GM21515 (cell line): ENCODE data around the gene NEDD8.

Experiments
- ATAC-seq: cut with Tn5 transposase; IDR thresholded peaks from one replicate; pipeline ENCODE4 v1.9.1; 2021; ENCODE audit not compliant: unreplicated experiment

Gene NEDD8

GRCh38 chr14:24198814-24199524 is 33.2 kb downstream of the NEDD8 start:
- no peak for ATAC-seq

DNA sequence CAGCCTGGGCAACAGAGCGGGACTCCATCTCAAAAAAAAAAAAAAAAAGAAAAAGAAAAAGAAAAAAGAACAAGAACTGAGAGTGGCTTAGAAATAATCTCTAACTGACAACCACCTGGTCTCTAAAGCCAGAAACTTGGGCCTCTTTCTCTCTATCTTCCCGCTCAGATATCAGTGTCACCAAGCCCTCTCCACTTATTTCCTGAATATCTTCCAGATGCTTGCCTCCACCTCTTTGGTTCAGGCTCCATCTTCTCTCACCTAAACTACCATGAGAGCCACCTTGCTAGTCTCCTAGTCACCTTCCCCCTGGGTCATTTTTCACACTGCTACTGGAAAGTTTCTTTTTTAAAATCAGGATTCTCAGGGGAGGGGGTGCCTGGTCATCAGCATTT is 35.1 kb downstream of the NEDD8 start:
- ATAC-seq = no peak

DNA sequence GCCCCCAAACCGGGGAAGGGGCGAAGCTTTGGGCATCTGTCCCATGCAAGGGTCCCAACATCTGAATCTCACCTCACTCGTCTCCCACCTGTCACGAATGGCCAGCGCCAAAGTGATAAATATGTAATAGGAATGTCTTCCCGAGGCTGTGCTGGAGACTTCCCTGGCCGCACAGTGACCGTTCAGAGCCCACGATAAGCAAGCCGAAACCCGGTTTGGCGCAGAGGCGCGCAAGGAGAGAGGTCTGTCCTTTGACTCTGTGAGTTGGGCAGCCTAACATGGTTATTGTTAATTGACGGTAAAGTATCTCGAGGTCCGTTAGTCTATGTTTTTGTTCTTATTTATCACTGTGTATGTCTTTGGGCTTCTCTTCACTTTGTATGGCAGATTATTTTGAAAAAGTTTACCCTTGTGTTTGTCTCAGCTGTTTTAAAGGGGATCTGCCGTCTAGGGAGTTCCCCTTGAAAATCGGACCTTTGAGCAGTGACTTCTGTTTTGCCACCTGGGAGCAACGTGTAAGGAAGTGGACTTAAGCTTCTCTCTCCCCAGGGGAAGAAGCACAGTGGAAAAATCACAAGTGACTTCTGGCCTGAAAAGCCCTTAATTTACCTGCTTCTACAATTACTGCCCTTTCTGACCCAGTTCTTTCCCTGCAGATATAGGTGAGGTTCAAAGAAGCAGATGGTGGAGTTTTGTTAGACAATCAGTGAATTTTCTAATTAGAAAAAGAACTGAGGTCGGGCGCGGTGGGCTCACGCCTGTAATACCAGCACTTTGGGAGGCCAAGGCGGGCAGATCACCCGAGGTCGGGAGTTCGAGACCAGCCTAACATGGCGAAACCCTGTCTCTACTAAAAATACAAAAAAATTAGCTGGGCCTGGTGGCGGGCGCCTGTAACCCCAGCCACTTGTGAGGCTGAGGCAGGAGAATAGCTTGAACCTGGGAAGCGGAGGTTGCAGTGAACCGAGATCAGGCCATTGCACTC is 35.8 kb downstream of the NEDD8 start:
- peak; percentile 21 for ATAC-seq

GRCh38 chr14:24195186-24196070 is 36.7 kb downstream of the NEDD8 start, which contains the start of gene TM9SF1:
TM9SF1 (minus strand) TSS chr14:24195441; CDS start chr14:24195019, 422 bp downstream.
- peak; percentile 78 for ATAC-seq

DNA sequence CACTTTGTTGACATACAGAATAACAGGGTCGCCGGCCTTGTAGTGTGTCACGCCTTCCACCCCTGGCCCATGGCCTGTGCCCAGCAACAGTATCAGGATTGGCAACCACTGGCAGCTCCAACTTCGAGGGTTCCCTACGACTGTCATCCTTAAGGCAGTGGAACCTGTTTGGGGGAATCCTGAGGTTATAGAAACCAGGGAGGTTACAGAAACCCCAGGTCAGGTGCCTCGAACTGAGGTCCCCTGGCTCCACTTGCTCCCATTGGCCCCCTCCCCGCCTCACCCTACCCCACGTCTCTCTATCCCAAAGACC is 37.3 kb downstream of the NEDD8 start:
- ATAC-seq = no peak

GRCh38 chr14:24194186-24194872 is 37.8 kb downstream of the NEDD8 start:
- ATAC-seq = no peak

- no peak for ATAC-seq
Measured at GRCh38 chr14:24192933-24193332, 39.2 kb downstream of the NEDD8 start.

GRCh38 chr14:24190416-24190815 is 41.8 kb downstream of the NEDD8 start:
- ATAC-seq = no peak

DNA sequence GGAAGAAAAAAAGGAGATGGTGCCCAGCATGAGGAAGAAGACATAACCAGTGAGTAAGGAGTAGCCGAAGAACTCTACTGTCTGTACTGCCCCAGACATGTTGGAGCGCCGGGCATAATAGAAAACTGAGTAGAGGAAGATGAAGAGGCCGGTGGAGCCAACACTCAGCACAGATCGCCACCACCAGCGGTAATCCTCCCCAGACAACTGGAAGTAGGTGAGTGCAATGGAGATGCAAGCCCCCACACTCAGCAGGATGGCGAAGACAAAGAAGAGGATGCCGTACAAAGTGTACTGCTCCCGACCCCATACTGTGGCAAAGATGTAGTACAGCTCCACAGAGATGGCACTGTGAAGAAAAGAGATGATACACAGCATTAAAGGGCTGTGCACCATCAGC is 42.7 kb downstream of the NEDD8 start:
- ATAC-seq = no peak

GRCh38 chr14:24189059-24189375 is 43.1 kb downstream of the NEDD8 start:
- no peak for ATAC-seq

- ATAC-seq = peak; percentile 87
Measured at GRCh38 chr14:24188251-24189058, 43.7 kb downstream of the NEDD8 start, which contains the start of gene IPO4. IPO4 (minus strand) TSS chr14:24188816; CDS start chr14:24188787, 29 bp downstream.

DNA sequence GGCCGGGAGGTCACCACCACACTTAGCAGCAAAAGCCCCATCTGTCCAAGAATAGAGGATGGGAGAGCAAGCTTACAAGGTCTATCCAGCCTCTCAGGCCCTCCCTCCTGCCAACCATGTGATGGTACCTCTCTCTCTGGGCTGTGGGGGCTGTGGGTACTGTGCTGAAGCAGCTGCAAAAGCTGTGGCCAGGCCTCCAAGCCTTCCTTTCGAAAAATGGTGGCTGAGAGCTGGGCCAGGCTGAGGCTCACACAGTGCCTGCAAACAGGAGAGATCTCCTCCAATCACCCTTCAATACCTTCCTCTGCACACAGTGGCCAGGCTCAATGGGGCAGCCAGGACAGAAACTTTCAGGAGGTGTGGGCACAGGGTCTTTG is 44.6 kb downstream of the NEDD8 start:
- no peak for ATAC-seq

GRCh38 chr14:24186831-24187538 is 45.2 kb downstream of the NEDD8 start:
- ATAC-seq = no peak

DNA sequence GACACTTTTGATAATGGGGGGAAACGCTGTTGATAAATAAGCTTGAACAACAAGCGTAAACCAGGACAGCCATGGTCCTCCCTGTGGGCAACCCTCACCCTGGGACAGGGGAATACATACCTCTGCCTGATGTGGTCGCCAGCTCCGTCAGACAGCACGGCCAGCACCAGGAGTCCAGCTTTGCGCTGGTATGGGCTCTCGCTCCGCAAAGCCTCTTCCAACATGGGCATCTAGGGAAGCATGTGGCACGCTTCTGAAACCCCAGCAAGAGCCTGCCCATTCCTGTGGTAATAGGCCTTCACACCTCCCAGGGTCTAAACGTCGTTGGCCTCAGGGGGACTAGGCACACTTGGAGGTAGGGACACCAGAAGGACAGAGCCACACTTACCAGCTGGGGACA is 46.4 kb downstream of the NEDD8 start:
- ATAC-seq = no peak

- ATAC-seq = no peak
Measured at GRCh38 chr14:24185026-24185425, 47.1 kb downstream of the NEDD8 start.

DNA sequence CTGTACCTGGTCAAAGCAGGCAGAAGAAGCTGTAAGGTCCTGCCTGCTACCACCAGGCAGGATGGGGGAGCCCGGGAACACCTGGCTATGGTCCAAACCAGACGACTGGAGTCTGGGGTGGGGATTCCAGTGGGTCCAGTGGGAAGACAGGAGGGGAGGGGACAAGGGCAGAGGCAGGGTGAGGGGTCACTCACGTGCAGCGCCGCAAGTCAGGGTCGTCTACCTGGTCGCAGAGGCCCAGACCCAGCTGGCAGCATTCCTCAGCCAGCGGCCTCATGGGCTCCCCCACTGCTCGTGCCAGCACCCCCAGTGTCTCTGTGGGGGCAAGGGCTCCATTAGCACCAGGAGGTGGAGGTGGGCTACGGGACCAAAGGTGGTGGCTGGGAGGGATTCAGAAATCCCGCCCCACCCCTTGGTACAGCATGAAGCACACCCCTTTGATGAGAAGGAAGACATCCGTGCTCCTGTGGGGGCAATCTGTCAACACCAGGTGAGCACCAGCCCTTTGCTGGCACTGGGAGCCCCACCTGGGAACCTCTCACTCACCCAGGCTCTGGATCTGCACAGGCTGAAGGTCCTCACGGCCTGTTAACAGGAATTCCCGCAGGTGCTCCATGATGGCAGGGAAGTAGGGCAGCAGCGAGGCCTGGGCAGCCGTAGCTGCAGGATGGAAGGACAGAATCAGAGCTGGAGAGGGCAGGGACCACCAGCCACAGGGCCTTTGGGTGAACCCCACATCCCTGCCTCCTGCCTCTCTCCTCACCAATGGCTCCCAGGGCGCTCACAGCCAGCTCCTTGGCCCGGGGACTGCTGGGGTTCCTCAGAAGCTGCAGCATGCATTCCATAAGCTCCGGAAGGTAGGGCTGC is 47.8 kb downstream of the NEDD8 start:
- ATAC-seq = no peak

- no peak for ATAC-seq
Measured at GRCh38 chr14:24183014-24183481, 49.1 kb downstream of the NEDD8 start.
